ENCODE results near the gene S100B. TPM values are rescaled to one million over a fixed set of nuclear protein-coding genes. Genes with fewer than 3 reads are reported as not detected.
"Not testable (repeated sequence)": the region's sequence is repeated elsewhere in the genome, so short reads cannot be mapped to it uniquely, and the experiment has no call there.

S100B gene
- total RNA-seq, 2 experiments from 2014 or later: not detected

DNA sequence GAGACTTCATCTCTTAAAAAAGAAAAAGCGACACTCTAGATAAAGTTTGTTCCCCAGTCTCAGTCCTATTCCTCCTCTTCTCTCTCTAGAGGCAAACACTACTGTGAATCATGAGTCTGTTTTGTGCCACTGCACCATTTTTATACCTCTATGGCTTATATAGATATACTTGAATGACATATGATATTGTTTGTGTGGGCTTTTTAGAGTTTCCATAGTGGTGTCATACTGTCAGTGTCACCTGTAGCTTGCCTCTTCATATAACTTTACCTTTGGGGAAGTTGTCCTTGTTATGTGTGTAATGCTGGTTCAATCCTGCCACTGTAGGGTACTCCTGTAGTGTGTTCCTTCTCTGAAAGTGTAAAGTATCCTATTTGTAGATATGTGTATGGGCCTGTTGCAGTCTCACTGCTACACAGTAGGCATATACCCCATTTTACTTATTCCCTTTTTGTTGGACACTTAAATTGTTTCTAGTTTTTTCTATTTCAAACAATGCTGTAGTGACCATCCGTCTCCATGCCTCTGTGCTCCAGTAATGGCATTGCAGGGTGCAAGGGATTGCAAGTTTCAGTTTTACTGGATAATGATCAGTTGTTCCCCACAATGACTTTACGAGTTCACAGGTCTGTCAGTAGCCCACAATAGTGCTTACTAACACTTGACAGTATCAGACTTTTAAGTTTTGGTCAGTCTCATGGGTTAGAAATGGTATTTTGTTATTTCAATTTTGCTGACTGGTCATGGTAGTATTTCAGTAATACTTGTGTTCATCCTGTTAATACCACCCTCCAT is 33.3 kb upstream of the S100B start:
- no peak for DNase-seq
- peaks cover 71% of the 10 kb centered on the region for H3K4me1 Mint-ChIP-seq
- H3K27ac Mint-ChIP-seq: peak overlapping the region; percentile 86
- peaks cover 35% of the 10 kb centered on the region for H3K36me3 Mint-ChIP-seq (ENCODE audit: low read depth)
- H3K9me3 Mint-ChIP-seq (ENCODE audit: low read depth): no peaks in the 10 kb centered on the region
- no peaks in the 10 kb centered on the region for H3K27me3 Mint-ChIP-seq
- CTCF ChIA-PET: interaction anchor here (1.5 to 2.3 kb wide), 2 partner anchors 11 to 17 kb away, joined by 4 to 7 read pairs; no protein-coding TSS in a partner anchor
- peak; percentile 47 for ATAC-seq
- peak overlapping the region; percentile 64 for H3K4me3 Mint-ChIP-seq
- POLR2A ChIA-PET: no interaction called here
- intact Hi-C loops (cut with DNase I, micrococcal nuclease): no loop called here

DNA sequence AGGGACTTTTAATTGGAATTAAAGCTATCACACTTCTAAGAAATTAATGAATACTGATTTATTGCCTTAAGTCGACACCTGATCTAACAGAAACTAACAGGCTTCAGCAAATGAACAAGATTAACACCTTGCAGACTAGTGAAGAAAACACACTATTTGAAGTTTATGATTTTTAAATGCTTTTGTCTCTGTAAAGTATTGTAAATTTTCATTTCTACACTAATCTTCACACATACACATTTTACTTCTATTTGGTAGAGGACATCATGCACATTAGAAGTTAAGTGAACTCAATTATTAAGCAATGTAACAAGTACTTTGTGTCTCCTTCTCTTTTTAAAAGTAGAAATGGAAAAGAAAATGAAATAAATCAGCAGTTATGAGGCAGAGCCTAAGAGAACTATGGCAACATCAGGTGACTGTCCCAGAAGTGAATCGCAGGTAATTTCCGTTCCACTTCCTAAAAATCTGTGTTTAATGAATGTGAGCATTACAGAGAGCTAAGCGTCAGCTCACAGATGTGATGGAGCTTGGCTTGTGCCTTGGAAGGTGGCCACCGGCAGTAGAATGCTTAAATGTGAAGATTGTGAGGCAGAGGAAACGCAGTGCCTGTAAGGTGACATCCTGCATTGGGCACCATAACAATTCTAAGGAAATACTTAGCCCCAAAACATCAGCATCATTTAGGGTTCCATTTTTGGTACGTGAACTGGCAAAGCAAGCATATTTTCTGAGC is 31.8 kb upstream of the S100B start:
- DNase-seq: no peak
- CTCF ChIA-PET: interaction anchor here (0.6 to 2.3 kb wide), 2 partner anchors 13 to 15 kb away, joined by 3 to 7 read pairs; no protein-coding TSS in a partner anchor

DNA sequence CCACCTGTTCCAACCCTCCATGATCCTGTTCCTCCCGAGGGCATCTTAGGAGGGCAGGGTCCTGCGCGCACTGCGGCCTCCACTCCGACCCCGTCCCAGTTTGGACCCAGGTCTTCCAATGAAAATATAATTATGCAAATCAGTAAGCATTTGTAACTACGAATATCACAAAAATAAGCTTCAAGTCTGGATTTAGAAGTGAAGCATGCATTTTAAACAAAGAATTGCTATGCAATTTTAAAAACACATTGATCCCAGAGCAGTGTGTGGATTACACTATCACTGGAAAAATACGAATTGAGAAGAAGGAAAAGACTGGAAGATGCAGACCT is 31.3 kb upstream of the S100B start:
- no peak for DNase-seq
- H3K36me3 Mint-ChIP-seq (ENCODE audit: low read depth): peaks cover 29% of the 10 kb centered on the region
- CTCF ChIA-PET: interaction anchor here (0.6 kb wide), 1 partner anchor 13 kb away, joined by 3 read pairs; no protein-coding TSS in a partner anchor

More for the DNA sequence above, 31.8 kb upstream of the S100B start:
- Mint-ChIP-seq H3K9me3 (ENCODE audit: low read depth) (no peaks in the 10 kb centered on the region), H3K4me1 (peaks cover 77% of the 10 kb centered on the region), H3K36me3 (ENCODE audit: low read depth) (peaks cover 32% of the 10 kb centered on the region), H3K4me3 (peak overlapping the region; percentile 95), H3K27ac (peak overlapping the region; percentile 90), H3K27me3 (no peaks in the 10 kb centered on the region)
- intact Hi-C loops (cut with DNase I, micrococcal nuclease): no loop called here
- POLR2A ChIA-PET: interaction anchor here (0.6 kb wide), 1 partner anchor 10 kb away, joined by 3 read pairs; no protein-coding TSS in a partner anchor
- ATAC-seq: no peak

DNA sequence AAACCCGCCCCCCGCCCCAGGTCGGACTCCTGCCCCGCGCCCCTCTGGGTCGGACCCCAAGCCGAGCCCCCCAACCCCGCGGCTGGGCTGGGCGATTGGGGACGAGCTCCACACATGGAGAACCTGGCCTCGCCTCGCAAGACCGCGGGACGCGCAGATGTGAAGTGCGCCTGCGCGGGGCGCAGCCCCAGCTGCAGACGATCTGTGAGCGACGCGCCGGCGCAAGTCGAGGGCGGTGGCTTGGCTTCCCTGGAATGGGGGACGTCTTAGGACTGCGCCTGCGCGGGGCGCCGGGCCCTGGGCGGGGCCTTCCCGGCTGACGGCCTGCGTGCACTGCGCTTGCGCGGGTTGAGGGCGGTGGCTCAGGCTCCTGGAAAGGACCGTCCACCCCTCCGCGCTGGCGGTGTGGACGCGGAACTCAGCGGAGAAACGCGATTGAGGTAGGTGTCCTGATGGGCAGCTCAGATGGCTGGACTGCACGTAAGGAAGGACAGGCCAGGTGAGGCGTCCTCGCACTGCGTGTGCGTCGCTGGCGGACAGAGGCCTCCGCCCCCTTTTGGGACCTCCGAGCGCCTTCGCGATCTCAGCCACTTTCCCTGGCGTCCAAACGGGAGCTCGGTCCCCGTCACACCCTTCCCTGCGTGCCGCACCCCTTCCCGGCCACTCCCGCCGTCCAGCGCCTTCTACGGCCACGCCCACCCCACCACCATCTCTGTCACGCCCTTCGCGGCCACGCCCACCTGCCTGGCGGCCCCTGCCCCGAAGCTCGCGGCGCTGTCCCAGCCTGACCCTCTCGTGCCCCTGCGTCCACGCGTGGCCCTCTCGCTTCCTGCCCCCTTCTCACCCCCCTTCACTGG is 30.7 kb upstream of the S100B start, which contains the start of gene PRMT2:
Gene PRMT2 (plus strand): TSS at position 351 of the 857 bp plus-strand sequence. CDS start 1,278 bp downstream, outside the sequence.
- H3K27ac Mint-ChIP-seq: peak within 1 kb of the TSS; percentile 90
- H3K27me3 Mint-ChIP-seq: no peaks in the 10 kb centered on the region
- POLR2A ChIA-PET: no interaction called here
- peaks cover 23% of the 10 kb centered on the region for H3K36me3 Mint-ChIP-seq (ENCODE audit: low read depth)
- CTCF ChIA-PET: interaction anchor here (0.6 to 1.1 kb wide), 3 partner anchors 12 to 385 kb away, joined by 3 read pairs; no protein-coding TSS in a partner anchor
- intact Hi-C loops (cut with DNase I, micrococcal nuclease): loop anchor here in 1 of 2 experiments (1.0 kb wide), 6 partner anchors 13 to 407 kb away; partner anchors contain the start of genes DIP2A, LSS, PCNT and YBEY
- peak within 1 kb of the TSS; percentile 95 for H3K4me3 Mint-ChIP-seq
- DNase-seq: peak; percentile 99
- ATAC-seq: peak; percentile 82
- H3K9me3 Mint-ChIP-seq (ENCODE audit: low read depth): no peaks in the 10 kb centered on the region
- H3K4me1 Mint-ChIP-seq: peaks cover 68% of the 10 kb centered on the region

More for the DNA sequence above, 31.3 kb upstream of the S100B start:
- POLR2A ChIA-PET: no interaction called here
- Mint-ChIP-seq H3K27ac (peak overlapping the region; percentile 90), H3K9me3 (ENCODE audit: low read depth) (no peaks in the 10 kb centered on the region), H3K4me1 (peaks cover 74% of the 10 kb centered on the region), H3K4me3 (peak overlapping the region; percentile 95), H3K27me3 (no peaks in the 10 kb centered on the region)
- intact Hi-C loops (cut with DNase I, micrococcal nuclease): no loop called here
- ATAC-seq: no peak

DNA sequence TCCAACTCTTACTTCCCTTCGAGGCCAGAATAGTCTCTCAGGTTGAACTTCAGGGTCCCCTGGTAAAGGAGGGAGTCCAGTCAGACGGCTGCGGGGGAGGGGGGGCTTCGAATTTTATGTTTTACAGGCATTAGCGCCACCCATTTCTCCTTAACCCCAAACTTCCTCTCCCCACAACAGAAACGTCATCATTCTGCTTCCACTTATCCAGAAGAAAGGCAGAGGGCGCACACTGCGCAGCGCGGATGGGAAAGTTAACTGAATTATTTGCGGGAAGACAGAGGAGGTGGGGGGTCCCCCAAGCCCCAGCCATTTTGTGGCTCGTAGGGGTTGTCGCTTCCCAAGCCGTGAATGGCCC is 30.1 kb upstream of the S100B start:
- no peaks in the 10 kb centered on the region for H3K27me3 Mint-ChIP-seq
- ATAC-seq (peak; percentile 37), DNase-seq (no peak)
- H3K4me1 Mint-ChIP-seq: peaks cover 64% of the 10 kb centered on the region
- H3K9me3 Mint-ChIP-seq (ENCODE audit: low read depth): no peaks in the 10 kb centered on the region
- peaks cover 20% of the 10 kb centered on the region for H3K36me3 Mint-ChIP-seq (ENCODE audit: low read depth)
- intact Hi-C loops (cut with DNase I, micrococcal nuclease): loop anchor here in 1 of 2 experiments (1.0 kb wide), 6 partner anchors 13 to 407 kb away; partner anchors contain the start of genes DIP2A, LSS, PCNT and YBEY
- H3K4me3 Mint-ChIP-seq: peak overlapping the region; percentile 95
- peak overlapping the region; percentile 90 for H3K27ac Mint-ChIP-seq
- ChIA-PET POLR2A (interaction anchor here (1.2 kb wide), 1 partner anchor 75 kb away, joined by 7 read pairs; no protein-coding TSS in a partner anchor), CTCF (interaction anchor here (0.8 to 1.1 kb wide), 4 partner anchors 13 to 1375 kb away, joined by 3 read pairs; no protein-coding TSS in a partner anchor)

DNA sequence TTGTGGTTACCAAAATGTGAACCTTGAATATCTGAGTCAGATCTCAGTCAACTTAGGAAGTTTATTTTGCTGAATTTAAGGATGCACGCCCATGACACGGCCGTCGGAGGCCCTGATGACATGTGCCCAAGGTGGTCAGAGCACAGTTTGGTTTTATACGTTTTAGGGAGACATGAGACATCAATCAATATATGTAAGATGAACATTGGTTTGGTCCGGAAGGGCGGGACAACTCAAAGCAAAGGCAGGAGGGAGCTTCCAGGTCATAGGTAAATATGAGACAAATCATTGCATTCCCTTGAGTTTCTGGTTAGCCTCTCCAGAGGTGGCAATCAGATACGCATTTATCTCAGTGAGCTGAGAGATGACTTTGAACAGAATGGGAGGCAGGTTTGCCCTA is 29.5 kb upstream of the S100B start:
- intact Hi-C loops (cut with DNase I, micrococcal nuclease): no loop called here
- ChIA-PET CTCF (interaction anchor here (0.8 to 2.1 kb wide), 4 partner anchors 13 to 1375 kb away, joined by 3 to 10 read pairs (median 3); no protein-coding TSS in a partner anchor), POLR2A (interaction anchor here (1.2 kb wide), 1 partner anchor 75 kb away, joined by 7 read pairs; no protein-coding TSS in a partner anchor)
- Mint-ChIP-seq H3K9me3 (ENCODE audit: low read depth) (no peaks in the 10 kb centered on the region), H3K27me3 (no peaks in the 10 kb centered on the region), H3K27ac (peak overlapping the region; percentile 90), H3K36me3 (ENCODE audit: low read depth) (peaks cover 16% of the 10 kb centered on the region), H3K4me1 (peaks cover 59% of the 10 kb centered on the region), H3K4me3 (peak overlapping the region; percentile 95)
- peak; percentile 60 for DNase-seq
- ATAC-seq: no peak

DNA sequence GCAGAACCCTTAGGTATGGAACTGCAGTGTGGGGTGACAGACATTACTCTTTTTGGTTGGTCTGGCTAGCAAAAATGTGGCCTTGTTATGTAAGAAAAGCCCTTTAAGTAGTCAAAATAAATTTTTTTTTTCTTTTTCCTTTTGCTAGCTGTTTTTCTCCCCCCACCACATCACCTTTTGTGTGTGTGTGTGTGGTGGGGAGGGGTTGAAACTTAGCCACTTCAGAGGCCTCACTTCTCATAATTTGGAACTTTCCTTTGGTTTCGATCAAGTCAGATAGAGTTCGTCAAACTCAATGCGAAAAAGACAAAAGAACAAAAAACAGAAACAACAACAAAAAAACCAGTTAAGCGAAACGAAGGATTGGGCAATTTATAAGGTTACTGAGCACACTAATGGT is 28.7 kb upstream of the S100B start:
- Mint-ChIP-seq H3K4me3 (peak overlapping the region; percentile 56), H3K4me1 (peaks cover 52% of the 10 kb centered on the region), H3K9me3 (ENCODE audit: low read depth) (no peaks in the 10 kb centered on the region), H3K27me3 (no peaks in the 10 kb centered on the region), H3K27ac (peak overlapping the region; percentile 90), H3K36me3 (ENCODE audit: low read depth) (peaks cover 13% of the 10 kb centered on the region)
- peak; percentile 40 for DNase-seq
- no peak for ATAC-seq
- intact Hi-C loops (cut with DNase I, micrococcal nuclease): no loop called here
- ChIA-PET POLR2A (interaction anchor here (1.2 kb wide), 1 partner anchor 74 kb away, joined by 7 read pairs; no protein-coding TSS in a partner anchor), CTCF (interaction anchor here (0.6 to 2.4 kb wide), 4 partner anchors 12 to 106 kb away, joined by 3 to 10 read pairs (median 6); no protein-coding TSS in a partner anchor)

DNA sequence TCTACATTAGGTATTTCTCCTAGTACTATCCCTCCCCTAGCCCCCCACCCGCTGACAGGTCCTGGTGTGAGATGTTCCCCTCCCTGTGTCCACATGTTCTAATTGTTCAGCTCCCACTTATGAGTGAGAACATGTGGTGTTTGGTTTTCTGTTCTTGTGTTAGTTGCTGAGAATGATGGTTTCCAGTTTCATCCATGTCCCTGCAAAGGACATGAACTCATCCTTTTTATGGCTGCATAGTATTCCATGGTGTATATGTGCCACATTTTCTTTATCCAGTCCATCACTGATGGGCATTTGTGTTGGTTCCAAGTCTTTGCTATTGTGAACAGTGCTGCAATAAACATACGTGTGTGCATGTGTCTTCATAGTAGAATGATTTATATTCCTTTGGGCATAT is 26.0 kb upstream of the S100B start:
- ATAC-seq; H3K9me3 Mint-ChIP-seq (ENCODE audit: low read depth); H3K36me3 Mint-ChIP-seq (ENCODE audit: low read depth); H3K27me3 Mint-ChIP-seq; POLR2A ChIA-PET; H3K27ac Mint-ChIP-seq; H3K4me3 Mint-ChIP-seq; intact Hi-C loops (cut with DNase I, micrococcal nuclease); DNase-seq: not testable (repeated sequence)
- peaks cover 51% of the 10 kb centered on the region for H3K4me1 Mint-ChIP-seq
- CTCF ChIA-PET: interaction anchor here (1.2 kb wide), 1 partner anchor 13 kb away, joined by 3 read pairs; no protein-coding TSS in a partner anchor

DNA sequence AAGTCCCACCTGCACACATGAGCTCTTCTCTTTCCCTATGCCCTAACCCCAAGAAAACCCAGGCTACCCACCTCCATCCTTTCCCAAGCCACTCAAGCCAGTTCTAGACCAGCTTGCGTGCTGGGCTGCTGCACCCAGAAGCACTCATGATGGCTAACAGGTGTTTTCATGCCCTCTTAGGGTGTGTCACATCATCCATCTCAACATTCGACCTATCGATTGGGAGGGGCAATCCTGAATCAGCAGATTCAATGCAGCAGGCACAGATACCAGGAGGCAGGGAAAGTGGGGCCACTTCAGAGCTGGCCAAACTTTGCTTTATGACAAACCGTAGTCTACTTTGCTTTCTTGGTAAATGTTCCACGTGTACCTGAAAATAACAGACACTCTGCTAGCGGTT is 24.0 kb upstream of the S100B start:
- intact Hi-C loops (cut with DNase I, micrococcal nuclease): no loop called here
- Mint-ChIP-seq H3K9me3 (ENCODE audit: low read depth) (peaks cover 9% of the 10 kb centered on the region), H3K27ac (no peak overlapping the region), H3K4me1 (peaks cover 51% of the 10 kb centered on the region), H3K4me3 (no peak overlapping the region), H3K27me3 (no peaks in the 10 kb centered on the region), H3K36me3 (ENCODE audit: low read depth) (peaks cover 8% of the 10 kb centered on the region)
- no peak for ATAC-seq
- CTCF ChIA-PET: interaction anchor here (0.6 to 0.9 kb wide), 2 partner anchors 77 to 117 kb away, joined by 3 to 4 read pairs; no protein-coding TSS in a partner anchor
- POLR2A ChIA-PET: no interaction called here
- DNase-seq: no peak

DNA sequence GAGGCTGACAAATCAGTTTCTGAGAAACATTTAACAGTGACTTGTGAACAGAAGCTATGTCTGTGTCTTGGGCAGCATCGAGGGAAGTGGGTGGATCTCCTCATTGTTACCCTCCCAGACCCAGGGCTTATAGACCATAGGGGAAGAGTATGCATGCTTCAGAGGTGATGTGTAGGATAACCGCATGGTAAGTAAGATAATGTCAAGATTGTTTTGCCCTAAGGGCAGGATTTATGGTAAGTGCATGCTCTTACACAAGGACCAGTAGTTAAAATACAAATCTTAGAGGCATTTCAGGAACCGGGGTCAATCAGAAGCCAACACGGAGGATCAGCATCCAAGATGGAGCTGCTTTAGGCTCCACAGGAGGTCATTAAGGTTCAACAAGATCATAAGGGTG is 22.8 kb upstream of the S100B start:
- DNase-seq: no peak
- peak overlapping the region; percentile 20 for H3K27ac Mint-ChIP-seq
- intact Hi-C loops (cut with DNase I, micrococcal nuclease): no loop called here
- no peak overlapping the region for H3K4me3 Mint-ChIP-seq
- CTCF ChIA-PET: interaction anchor here (0.7 to 1.7 kb wide), 3 partner anchors 11 to 635 kb away, joined by 3 to 4 read pairs (median 3); no protein-coding TSS in a partner anchor
- peaks cover 47% of the 10 kb centered on the region for H3K4me1 Mint-ChIP-seq
- peaks cover 9% of the 10 kb centered on the region for H3K9me3 Mint-ChIP-seq (ENCODE audit: low read depth)
- peaks cover 8% of the 10 kb centered on the region for H3K36me3 Mint-ChIP-seq (ENCODE audit: low read depth)
- ATAC-seq: no peak
- POLR2A ChIA-PET: no interaction called here
- no peaks in the 10 kb centered on the region for H3K27me3 Mint-ChIP-seq

Data from activated CD4-positive, alpha-beta T cell treated with anti-CD3 and anti-CD28 coated beads for 36 hours (primary cell).